Ovary (tissue), 3 donors: Measurements from ENCODE around the gene BLOC1S3.

Experiments used
- POLR2A ChIP-seq: fragments of 450-650 bp; IDR thresholded peaks from one replicate; pipeline ENCODE4 v1.6.1; 2017; ENCODE audit warnings: antibody characterized with exemption, mild to moderate bottlenecking, moderate library complexity
- TF ChIP-seq, protein P1 (sequence below), 3 donors: fragments of 450-650 bp in 2 of 3; fragments of 200-600 bp in 1 of 3; IDR thresholded peaks; one replicate each; pipeline versions ENCODE4 v1.5.1 to v1.8.0; 2016 to 2022; ENCODE audit warnings: antibody characterized with exemption in 3 of 3, mild to moderate bottlenecking in 1 of 3
- donor health status: DM: no; HTN: no; CAD: no.

DNA sequence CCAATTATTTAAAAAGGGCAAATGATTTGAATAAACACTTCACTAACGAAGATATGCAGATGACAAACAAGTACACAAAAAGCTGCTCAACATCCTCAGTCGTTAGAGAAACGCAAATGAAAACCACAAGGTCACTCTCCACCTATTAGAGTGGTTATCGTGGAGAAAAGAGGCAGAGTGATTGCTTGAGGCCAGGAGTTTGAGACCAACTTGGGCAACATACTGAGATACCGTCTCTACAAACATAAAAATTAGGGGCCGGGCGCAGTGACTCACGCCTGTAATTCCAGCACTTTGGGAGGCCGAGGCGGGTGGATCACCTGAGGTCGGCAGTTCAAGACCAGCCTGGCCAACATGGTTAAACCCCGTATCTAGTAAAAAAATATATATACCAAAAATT lies 27.2 kb downstream of the BLOC1S3 start:
- TF ChIP-seq POLR2A = no peak
- TF ChIP-seq, protein P1, sequence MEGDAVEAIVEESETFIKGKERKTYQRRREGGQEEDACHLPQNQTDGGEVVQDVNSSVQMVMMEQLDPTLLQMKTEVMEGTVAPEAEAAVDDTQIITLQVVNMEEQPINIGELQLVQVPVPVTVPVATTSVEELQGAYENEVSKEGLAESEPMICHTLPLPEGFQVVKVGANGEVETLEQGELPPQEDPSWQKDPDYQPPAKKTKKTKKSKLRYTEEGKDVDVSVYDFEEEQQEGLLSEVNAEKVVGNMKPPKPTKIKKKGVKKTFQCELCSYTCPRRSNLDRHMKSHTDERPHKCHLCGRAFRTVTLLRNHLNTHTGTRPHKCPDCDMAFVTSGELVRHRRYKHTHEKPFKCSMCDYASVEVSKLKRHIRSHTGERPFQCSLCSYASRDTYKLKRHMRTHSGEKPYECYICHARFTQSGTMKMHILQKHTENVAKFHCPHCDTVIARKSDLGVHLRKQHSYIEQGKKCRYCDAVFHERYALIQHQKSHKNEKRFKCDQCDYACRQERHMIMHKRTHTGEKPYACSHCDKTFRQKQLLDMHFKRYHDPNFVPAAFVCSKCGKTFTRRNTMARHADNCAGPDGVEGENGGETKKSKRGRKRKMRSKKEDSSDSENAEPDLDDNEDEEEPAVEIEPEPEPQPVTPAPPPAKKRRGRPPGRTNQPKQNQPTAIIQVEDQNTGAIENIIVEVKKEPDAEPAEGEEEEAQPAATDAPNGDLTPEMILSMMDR (IDR thresholded peaks at IDR 0.05) = no peak
